B cell (primary cell): ENCODE results near the gene ACAD8. TPM values are rescaled to one million over a fixed set of nuclear protein-coding genes. Genes with fewer than 3 reads are reported as not detected.
A peak's percentile ranks its signal among the peaks of the same experiment; 100 is the strongest.

Experiments
- ATAC-seq: fragments of 200-7000 bp; cut with Tn5 transposase; one replicate; pipeline ENCODE4 v1.10.0; 2021; ENCODE audit warnings: low read depth, mild to moderate bottlenecking, moderate number of reproducible peaks, moderate library complexity
- CTCF ChIA-PET: fragments of 350-600 bp; sonication (Branson Sonifier 250); formaldehyde crosslinking; loops from one replicate; lab custom pipeline; 2021; ENCODE audit warnings: antibody characterized with exemption, inconsistent platforms; lab: Charles Lee
- POLR2A ChIA-PET: fragments of 350-600 bp; sonication (Branson Sonifier 250); formaldehyde crosslinking; loops from one replicate; lab custom pipeline; 2021; ENCODE audit warnings: antibody characterized with exemption; lab: Charles Lee
- DNase-seq: peaks from one replicate; pipeline ENCODE4 v3.0.0; 2013
- H2AFZ ChIP-seq: 2 replicates; pipeline ENCODE4 v1.6.1; 2012; ENCODE audit warnings: mild to moderate bottlenecking, low read depth, low read length; ENCODE audit not compliant: insufficient read depth, poor library complexity, severe bottlenecking
- H3K27ac ChIP-seq, 2 donors: 1 replicate in 1 of 2; 2 replicates in 1 of 2; pipeline ENCODE4 v1.5.1; 2012 to 2013; ENCODE audit warnings: low read length in 2 of 2, mild to moderate bottlenecking in 2 of 2, moderate library complexity in 1 of 2
- H3K27me3 ChIP-seq, 4 experiments: fragments of 200-600 bp in 1 of 4; sonication (generic) in 1 of 4; replicated peaks in 1 of 4; 1 replicate in 2 of 4; 2 replicates in 2 of 4; pipeline versions ENCODE4 v1.6.1 to v1.7.0; 2013 to 2016; ENCODE audit warnings: low read length in 3 of 4, mild to moderate bottlenecking in 2 of 4, mixed read lengths in 1 of 4, moderate library complexity in 1 of 4; ENCODE audit not compliant: insufficient read depth in 4 of 4, control insufficient read depth in 3 of 4; ENCODE audit errors: control extremely low read depth in 1 of 4
- H3K36me3 ChIP-seq, 2 experiments: replicated peaks in 1 of 2; 1 replicate in 1 of 2; 2 replicates in 1 of 2; pipeline versions ENCODE4 v1.6.1 to v1.7.1; 2013; ENCODE audit warnings: low read length in 1 of 2; ENCODE audit not compliant: insufficient read depth in 2 of 2, control insufficient read depth in 1 of 2; ENCODE audit errors: control extremely low read depth in 1 of 2, extremely low read depth in 1 of 2
- H3K4me1 ChIP-seq, 2 donors: fragments of 200-600 bp in 1 of 2; sonication (generic) in 1 of 2; 1 replicate in 1 of 2; 2 replicates in 1 of 2; pipeline versions ENCODE4 v1.5.1 to v1.6.1; 2013 to 2017; ENCODE audit warnings: low read length in 2 of 2; ENCODE audit not compliant: control insufficient read depth in 2 of 2, insufficient read depth in 2 of 2
- H3K4me2 ChIP-seq: replicated peaks from 2 replicates; pipeline ENCODE3; 2012; ENCODE audit warnings: mild to moderate bottlenecking, low read depth, low read length; ENCODE audit not compliant: poor library complexity, severe bottlenecking
- H3K4me3 ChIP-seq, 5 experiments: fragments of 200-600 bp in 1 of 5; sonication (generic) in 1 of 5; 1 replicate in 3 of 5; 2 replicates in 2 of 5; pipeline versions ENCODE4 v1.5.1 to v1.7.0; 2011 to 2016; ENCODE audit warnings: low read length in 4 of 5, mild to moderate bottlenecking in 4 of 5, low read depth in 2 of 5, control low read depth in 1 of 5, moderate library complexity in 1 of 5; ENCODE audit not compliant: insufficient read depth in 1 of 5; ENCODE audit errors: control extremely low read depth in 1 of 5, extremely low read depth in 1 of 5
- H3K79me2 ChIP-seq: fragments of 200-600 bp; sonication (generic); one replicate; pipeline ENCODE4 v1.6.0; 2016; ENCODE audit warnings: low read length; ENCODE audit not compliant: control insufficient read depth, insufficient read depth
- H3K9ac ChIP-seq: fragments of 200-600 bp; sonication (generic); 2 replicates; pipeline ENCODE4 v1.6.1; 2017; ENCODE audit warnings: mild to moderate bottlenecking, low read length, moderate library complexity
- H3K9me3 ChIP-seq, 3 donors: one replicate each; pipeline versions ENCODE4 v1.6.1 to v1.7.1; 2013; ENCODE audit warnings: low read length in 2 of 3; ENCODE audit not compliant: control insufficient read depth in 2 of 3, insufficient read depth in 1 of 3; ENCODE audit errors: control extremely low read depth in 1 of 3
- H4K20me1 ChIP-seq: 2 replicates; pipeline ENCODE4 v1.6.0; 2012; ENCODE audit warnings: mild to moderate bottlenecking, low read length; ENCODE audit not compliant: insufficient read depth, control insufficient read depth, poor library complexity, severe bottlenecking
- H3K27ac Mint-ChIP-seq: one replicate; pipeline ENCODE4 v1.8.0; 2021; ENCODE audit warnings: mixed read lengths
- H3K27me3 Mint-ChIP-seq: one replicate; pipeline ENCODE4 v1.8.0; 2021; ENCODE audit warnings: mixed read lengths
- H3K4me1 Mint-ChIP-seq: one replicate; pipeline ENCODE4 v1.8.0; 2021; ENCODE audit warnings: mixed read lengths
- H3K4me3 Mint-ChIP-seq: one replicate; pipeline ENCODE4 v1.8.0; 2021; ENCODE audit warnings: mixed read lengths
- H3K9me3 Mint-ChIP-seq: one replicate; pipeline ENCODE4 v1.8.0; 2022; ENCODE audit warnings: mixed read lengths; ENCODE audit not compliant: insufficient read depth
- CTCF ChIP-seq: fragments of 200-600 bp; IDR thresholded peaks from one replicate; pipeline ENCODE4 v1.8.0; 2022; ENCODE audit warnings: antibody characterized with exemption, mild to moderate bottlenecking
- EZH2 ChIP-seq: IDR thresholded peaks from 2 replicates; pipeline ENCODE4 v1.6.1; 2012; ENCODE audit warnings: borderline replicate concordance, low read depth, mild to moderate bottlenecking, moderate library complexity, low read length; ENCODE audit not compliant: insufficient read depth, poor library complexity, severe bottlenecking
- WGBS: methylation state at CpG from one replicate; pipeline ENCODE4 v1.1.5; 2013; ENCODE audit warnings: missing lambda C conversion rate; ENCODE audit not compliant: insufficient coverage; 5-methylcytosine and 5-hydroxymethylcytosine counted together
- intact Hi-C: fragments of 100-400 bp; cut with micrococcal nuclease; formaldehyde crosslinking; loops from one replicate; pipeline ENCODE4 v1.10.0; 2022
- polyA plus RNA-seq: library from polyadenylated mRNA; depleted of rRNA; stranded (reverse); fragments of >200 nt; gene quantifications from 2 replicates; pipeline ENCODE4 v1.2.3, GENCODE V29; 2012
- total RNA-seq, 2 donors: library from RNA; stranded (reverse); fragments of 120-200 nt in 1 of 2; gene quantifications; 1 replicate in 1 of 2; 2 replicates in 1 of 2; pipeline versions ENCODE4 v1.2.3 to v1.2.4, GENCODE V29; 2013 to 2022

Gene ACAD8
- total and polyA plus RNA-seq, 2 donors (not counting 1 experiment from before 2014, with no cell fraction given) = 26.5 to 33.6 TPM

- no peaks in the 10 kb centered on the region for H3K27me3 Mint-ChIP-seq
- no peak for DNase-seq
- Histone ChIP-seq H2AFZ (no peak overlapping the region), H3K27ac (no peak overlapping the region), H3K27me3 (no peaks in the 10 kb centered on the region), H3K9me3 (no peaks in the 10 kb centered on the region), H3K4me2 (no peak overlapping the region), H3K36me3 (peaks cover 3 to 45% of the 10 kb centered on the region in 2 experiments), H4K20me1 (no peaks in the 10 kb centered on the region), H3K4me3 (no peak overlapping the region), H3K79me2 (no peaks in the 10 kb centered on the region), H3K4me1 (no peaks in the 10 kb centered on the region), H3K9ac (no peak overlapping the region)
- no peak for ATAC-seq
- H3K9me3 Mint-ChIP-seq = no peaks in the 10 kb centered on the region
- 98% methylated on average over 10 of the region's 14 CpGs for WGBS
- ChIA-PET CTCF (interaction anchor here (1.3 to 2.3 kb wide), 6 partner anchors 9 to 55 kb away, joined by 3 to 10 read pairs (median 7); partner anchors contain the start of gene GLB1L3), POLR2A (no interaction called here)
- TF ChIP-seq CTCF (peak; percentile 21), EZH2 (no peak)
- no peak overlapping the region for H3K4me3 Mint-ChIP-seq
- no peak overlapping the region for H3K27ac Mint-ChIP-seq
- intact Hi-C loops = no loop called here
- H3K4me1 Mint-ChIP-seq = no peaks in the 10 kb centered on the region
Measured at GRCh38 chr11:134261626-134262488, 8.5 kb downstream of the ACAD8 start.
